HG03064 (cell line): ENCODE data around the gene FSD1.
"Not testable (repeated sequence)": the region's sequence is repeated elsewhere in the genome, so short reads cannot be mapped to it uniquely, and the experiment has no call there.

Experiments used
- ATAC-seq: cut with Tn5 transposase; IDR thresholded peaks from one replicate; pipeline ENCODE4 v1.9.1; 2021; ENCODE audit warnings: low read depth; ENCODE audit not compliant: unreplicated experiment

The FSD1 gene

GRCh38 chr19:4304538-4305256, at the start of gene FSD1:
TSS of gene FSD1 (plus strand) at chr19:4304598. CDS start at chr19:4304747, 149 bp downstream.
- no peak for ATAC-seq

DNA sequence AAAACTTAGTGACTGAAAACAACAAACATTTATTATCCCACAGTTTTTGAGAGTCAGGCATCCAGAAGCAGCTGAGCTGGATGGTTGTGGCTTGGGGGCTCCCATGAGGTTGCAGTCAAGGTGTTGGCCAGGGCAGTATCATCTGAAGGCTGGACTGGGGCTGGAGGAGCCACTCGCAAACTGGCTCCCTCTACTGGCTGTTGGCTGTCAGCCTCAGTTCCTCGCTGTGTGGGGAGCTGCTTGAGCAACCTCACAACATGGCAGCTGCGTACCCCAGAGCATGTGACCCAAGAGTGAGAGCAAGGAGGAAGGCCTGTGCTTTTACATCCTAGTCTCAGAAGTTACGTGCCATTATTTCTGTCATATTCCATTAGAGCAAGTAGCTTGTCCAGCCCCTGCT, 47.8 kb upstream of the FSD1 start:
- ATAC-seq: no peak

DNA sequence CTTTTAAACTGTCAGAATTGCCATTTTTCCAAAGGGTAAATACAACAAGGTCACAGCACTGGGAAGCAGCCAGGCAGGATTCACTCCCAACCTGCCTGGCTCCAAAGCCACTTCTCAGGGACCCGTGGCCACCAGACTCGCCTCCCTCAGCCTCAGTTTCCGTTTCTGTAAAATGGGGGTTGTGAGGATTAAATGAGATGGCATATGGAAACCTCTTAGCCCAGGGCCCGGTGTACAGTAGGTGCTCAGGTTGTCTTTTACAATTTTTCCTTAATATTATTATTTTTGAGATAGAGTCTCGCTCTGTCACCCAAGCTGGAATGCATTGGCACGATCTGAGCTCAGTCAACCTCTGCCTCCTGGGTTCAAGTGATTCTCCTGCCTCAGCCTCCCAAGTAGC, 47.4 kb upstream of the FSD1 start:
- ATAC-seq: no peak

DNA sequence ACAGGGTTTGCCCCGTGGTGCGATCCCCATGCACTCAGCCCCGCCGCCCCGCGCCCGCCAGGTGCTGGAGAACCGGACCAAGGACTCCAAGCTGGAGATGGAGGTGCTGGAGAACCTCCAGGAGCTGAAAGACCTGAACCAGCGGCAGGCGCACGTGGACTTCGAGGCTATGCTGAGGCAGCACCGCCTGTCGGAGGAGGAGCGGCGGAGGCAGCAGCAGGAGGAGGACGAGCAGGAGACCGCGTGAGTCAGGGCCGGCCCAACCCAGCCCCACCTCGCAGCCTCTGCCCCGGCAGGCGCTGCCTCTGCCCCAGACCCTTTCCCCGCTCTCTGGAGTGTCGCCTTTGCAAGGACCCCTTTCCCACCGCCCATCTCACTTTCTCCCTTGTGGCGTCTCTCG, 46.2 kb upstream of the FSD1 start:
- no peak for ATAC-seq

DNA sequence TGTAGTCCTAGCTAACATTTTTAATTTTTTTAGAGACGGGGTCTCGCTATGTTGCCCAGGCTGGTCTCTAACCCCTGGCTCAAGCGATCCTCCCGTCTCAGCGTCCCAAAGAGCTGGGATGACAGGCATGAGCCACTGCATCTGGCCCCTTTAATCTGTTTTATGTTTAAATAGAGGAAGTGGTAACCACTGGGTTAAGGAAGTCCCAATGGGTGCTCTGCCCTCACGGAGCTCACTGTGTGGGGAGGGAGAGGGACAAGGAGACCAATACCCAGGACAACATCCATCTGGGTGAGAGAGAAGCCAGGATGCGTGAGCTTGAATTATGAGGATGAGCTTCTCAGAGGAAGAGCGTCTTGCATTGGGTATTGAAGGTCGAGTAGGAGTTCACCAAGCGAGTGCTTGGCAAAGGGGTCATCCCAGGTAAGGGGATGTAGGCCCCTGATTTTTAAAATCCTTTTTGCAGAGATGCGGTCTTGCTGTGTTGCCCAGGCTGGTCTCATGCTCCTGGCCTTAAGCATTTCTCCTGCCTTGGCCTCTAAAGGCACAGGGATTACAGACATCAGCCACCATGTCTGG, 43.7 kb upstream of the FSD1 start:
- ATAC-seq: no peak

DNA sequence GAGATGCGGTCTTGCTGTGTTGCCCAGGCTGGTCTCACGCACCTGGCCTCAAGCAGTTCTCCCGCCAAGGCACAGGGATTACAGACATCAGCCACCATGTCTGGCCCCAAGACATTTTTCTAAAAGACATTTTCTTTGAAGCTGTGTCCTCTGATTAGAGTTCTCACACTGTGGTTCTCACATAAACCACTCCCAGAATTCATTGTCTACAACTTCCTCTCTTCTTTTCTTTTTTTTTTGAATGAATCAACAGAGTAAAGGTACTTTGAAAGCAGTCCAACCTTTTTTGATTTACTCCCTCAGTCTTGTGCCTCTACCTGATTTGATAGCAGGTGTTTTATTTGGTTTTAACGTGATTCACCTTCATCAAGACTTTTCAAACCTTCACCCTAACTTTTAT, 39.6 kb upstream of the FSD1 start:
- ATAC-seq: no peak

- no peak for ATAC-seq
Measured at GRCh38 chr19:4266253-4267000, 38.0 kb upstream of the FSD1 start.

GRCh38 chr19:4267101-4267900, 37.1 kb upstream of the FSD1 start:
- ATAC-seq: no peak

- no peak for ATAC-seq
Measured at GRCh38 chr19:4267901-4268815, 36.2 kb upstream of the FSD1 start.

- ATAC-seq: no peak
Measured at GRCh38 chr19:4268816-4269430, 35.5 kb upstream of the FSD1 start.

GRCh38 chr19:4272894-4273293, 31.5 kb upstream of the FSD1 start:
- ATAC-seq: no peak

- ATAC-seq: not testable (repeated sequence)
Measured at GRCh38 chr19:4274321-4274686, 30.1 kb upstream of the FSD1 start.

DNA sequence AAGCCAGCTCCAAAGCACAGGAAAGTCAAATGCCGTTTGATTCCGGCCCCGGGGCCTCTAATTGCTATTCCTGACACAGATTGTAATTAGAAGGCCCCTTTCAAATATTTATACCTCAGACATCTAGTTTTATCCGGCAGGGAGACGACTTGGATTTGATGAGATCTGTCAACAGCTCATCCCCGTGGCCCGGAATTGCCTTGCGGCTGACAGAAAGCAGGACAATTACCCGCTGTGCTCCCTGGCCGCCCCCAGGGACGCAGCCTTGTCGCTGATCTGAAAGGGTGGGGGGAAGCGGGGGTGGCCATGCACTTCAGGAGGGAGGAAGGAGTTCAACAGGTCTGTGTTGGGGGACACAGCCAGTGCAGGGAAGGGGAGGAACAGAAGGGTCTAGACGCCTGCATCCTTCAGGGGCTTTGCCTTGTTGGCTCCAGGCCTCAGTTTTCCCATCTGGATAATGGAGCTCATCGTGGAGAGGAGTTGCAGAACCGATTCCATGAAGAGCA, 27.2 kb upstream of the FSD1 start:
- no peak for ATAC-seq

DNA sequence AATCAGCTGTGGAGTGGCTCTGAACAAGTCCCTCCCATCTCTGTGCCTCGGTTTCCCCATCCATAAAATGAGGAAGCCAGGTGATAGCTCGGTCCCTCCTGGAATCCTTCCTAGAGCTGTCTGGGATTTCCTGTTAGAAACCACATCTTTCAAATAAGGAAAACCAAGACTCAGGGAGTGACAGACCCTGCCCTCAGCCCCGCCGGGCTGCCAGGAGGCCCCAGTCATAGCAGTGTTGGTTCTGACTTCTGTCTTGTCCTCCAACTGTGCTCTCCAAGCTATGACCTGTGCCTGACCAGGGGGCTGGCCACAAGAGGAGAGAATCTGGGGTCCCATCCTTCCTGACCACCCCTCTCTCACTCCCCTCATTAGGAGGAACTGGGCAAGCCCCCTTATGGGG, 26.4 kb upstream of the FSD1 start:
- no peak for ATAC-seq

DNA sequence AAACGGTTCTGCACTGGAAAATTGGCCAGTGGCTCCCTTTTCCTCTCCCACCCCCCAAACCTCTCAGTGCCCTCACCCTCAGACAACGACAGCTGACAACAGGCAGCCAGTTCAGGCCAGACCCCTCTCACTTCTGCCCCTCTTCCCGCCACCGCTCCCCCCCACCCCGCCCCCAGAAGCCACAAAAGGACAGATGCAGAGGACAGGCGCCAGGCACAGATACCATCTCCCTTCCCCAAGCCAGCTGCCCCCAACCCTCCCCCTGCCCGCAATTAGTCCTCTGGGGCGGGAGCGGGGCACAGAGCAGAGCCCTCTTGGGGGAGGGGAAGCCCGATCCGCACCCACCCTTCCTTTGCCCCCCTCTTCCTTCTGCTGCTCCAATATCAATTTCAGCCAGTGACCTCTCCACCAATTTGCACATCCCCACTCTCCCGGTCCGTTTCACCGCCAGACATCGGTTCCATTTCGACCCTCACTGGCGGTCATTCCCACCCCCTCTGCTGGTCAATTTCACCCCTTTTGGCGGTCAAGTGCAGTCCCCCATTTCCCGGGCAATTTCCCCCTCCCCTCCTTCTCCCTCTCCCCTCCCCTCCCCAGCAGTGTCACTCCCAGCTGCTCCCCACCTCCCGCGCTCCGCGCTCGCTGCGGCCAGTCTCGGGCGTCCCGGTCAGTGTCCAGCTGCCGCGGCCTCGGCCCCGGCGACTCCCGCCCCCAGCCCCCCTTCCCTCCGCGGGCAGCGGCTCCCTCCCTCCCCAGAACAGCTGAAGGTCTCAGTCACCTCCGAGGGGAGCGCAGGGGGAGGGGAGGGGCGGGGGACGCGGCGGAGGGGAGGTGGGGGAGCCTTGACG, 25.8 kb upstream of the FSD1 start, which contains the start of gene SHD:
Gene SHD (plus strand): TSS at position 848 of the 848 bp plus-strand sequence. CDS start 798 bp downstream, outside the sequence.
- no peak for ATAC-seq

DNA sequence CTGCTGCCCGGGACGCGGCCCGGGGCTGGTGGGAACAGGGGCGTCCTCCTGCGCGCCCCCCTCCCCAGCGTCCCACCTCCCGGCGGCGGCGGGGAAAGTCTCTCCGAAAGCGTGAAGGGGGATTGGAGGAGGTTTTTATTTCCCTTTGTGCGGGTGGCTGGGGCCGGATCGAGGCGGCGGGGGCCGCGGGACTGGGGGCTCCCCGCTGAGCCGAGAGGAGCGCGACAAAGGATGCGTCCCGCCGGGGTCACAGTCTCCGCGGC, 25.2 kb upstream of the FSD1 start:
- no peak for ATAC-seq

- ATAC-seq: no peak
Measured at GRCh38 chr19:4279530-4280422, 24.6 kb upstream of the FSD1 start.
